Suppressor macrophage (primary cell): ENCODE results near the gene ATAD1.
"Not testable (repeated sequence)": the region's sequence is repeated elsewhere in the genome, so short reads cannot be mapped to it uniquely, and the experiment has no call there.

Experiments used
- DNase-seq, 4 experiments: peaks; one replicate each; pipeline ENCODE4 v3.0.0-alpha.2; 2020 to 2022

Gene ATAD1

GRCh38 chr10:87801813-87802435, 16.1 kb downstream of the ATAD1 start:
- not testable (repeated sequence) for DNase-seq

DNA sequence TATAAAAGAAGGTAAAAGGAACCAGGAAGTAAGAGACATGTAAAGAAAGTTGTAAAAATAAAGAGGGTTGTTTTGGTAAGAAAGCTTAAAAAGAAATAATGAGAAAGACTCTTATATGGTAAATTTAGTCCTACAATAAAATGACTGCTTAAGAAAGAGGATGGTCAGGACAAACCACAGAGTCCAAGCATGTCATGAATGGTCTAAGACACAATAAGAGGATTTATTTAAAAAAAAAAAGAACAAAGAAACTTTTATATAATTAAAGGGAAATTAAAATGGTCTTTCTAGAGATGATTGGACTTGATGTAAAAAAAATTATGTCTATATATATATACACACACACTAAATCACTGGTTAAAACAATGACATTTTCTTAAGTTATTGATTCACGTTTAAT, 18.2 kb downstream of the ATAD1 start:
- DNase-seq, result no peak

DNA sequence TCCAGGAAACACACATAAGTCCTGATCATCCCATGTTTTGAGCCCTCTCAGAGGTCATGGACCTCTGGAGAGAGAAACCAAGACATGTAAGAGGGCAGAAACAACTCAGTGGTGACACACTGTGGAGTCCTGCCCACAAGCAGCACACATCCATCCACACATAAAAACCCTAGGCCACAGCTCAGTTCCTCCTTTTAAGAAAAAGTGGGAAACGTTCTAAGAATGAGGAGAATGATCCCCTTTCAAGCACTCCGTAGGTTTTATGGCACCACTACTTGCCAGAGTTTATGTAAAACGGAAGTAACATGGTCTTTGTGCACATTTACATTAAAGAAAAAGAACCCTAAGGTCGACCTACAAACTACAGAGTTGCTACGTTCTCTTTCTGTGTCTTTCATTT, 19.9 kb downstream of the ATAD1 start:
- peak in 1 of 4 experiments; percentile 2 for DNase-seq

GRCh38 chr10:87794285-87794684, 23.7 kb downstream of the ATAD1 start:
- DNase-seq, result no peak

DNA sequence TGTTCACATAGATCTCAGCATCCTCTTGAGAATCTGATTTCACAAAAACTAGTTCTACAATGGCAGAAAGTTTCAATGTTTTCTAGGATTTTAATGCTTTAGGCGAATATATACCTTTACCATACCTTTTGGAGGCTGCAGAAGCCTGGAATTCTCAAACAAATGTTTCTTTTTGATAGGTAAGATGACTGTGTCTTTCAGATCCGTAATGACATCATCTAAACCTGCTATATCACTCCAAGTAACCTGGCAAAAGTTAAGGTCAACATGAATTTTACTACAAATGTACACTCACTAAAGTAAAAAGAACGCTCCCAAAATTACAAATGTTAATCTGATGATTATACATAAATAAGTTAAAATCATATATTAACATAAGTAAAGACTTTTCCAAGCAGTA, 27.8 kb downstream of the ATAD1 start:
- no peak for DNase-seq

GRCh38 chr10:87786421-87786820, 31.6 kb downstream of the ATAD1 start:
- no peak for DNase-seq

DNA sequence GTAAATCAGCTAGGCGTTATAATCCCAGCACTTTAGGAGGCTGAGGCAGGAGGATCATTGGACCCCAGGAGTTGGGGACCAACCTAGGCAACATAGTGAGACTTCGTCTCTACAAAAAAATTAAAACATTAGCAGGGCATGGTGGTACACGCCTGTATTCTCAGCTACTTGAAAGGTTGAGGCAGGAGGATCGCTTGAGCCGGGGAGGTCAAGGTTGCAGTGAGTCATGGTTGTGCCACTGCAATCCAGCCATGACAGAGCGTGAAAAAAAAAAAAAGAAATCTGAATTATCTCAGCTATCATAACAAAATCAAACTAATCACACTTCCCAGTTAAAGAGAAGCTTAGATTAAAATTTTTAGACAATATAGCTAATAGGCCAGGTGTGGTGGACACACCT, 35.3 kb downstream of the ATAD1 start:
- DNase-seq, result no peak

- no peak for DNase-seq
Measured at GRCh38 chr10:87781545-87781944, 36.5 kb downstream of the ATAD1 start.

GRCh38 chr10:87776328-87776727, 41.7 kb downstream of the ATAD1 start:
- no peak for DNase-seq

DNA sequence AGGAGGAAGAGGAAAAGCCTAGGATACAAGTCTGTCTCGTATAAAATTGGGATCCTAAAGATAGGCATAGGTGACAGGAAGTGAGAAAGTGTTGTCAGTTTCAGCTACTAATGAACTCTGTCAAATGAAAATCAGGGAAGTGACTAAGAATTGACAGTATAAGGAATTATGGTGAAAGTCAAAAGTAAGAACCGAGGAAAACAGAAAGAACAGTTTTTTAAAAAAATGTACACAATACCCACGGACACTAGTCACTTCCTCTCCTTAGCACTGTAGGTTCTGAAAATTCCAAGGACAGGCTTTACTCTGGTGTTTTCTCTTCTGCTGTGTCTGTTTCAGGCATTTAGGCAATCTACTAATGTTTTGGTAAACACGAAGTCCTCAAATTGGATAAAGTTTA, 42.3 kb downstream of the ATAD1 start:
- peak in 2 of 4 experiments; percentile 53 to 58 for DNase-seq

DNA sequence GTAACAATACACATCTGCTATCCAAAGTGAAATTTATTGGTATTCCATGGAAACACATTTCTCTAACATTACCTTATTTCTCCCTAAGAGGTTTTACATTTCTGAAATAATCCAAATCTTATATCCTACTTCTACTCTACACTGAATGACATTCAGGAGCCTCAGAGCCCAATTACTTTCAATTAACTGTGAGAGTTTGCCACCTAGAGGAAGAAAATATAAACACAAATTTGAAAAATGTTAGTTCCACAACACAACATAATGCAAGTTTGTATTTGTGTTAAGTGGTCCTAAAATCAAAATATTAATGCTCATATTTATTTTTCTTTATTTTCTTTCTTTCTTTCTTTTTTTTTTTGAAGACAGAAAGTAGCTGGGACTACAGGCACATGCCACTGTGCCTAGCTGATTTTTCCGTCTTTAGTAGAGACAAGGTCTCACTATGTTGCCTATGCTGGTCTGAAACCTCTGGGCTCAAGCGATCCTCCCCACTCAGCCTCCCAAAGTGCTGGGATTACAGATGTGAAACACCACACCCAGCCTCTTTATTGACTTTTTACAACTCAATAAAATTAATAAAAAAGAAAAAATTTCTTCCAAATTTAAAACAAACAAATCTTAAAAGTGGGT, 46.0 kb downstream of the ATAD1 start:
- DNase-seq, result peak in 3 of 4 experiments; percentile 31 to 70 (median 61)

GRCh38 chr10:87767253-87767652, 50.8 kb downstream of the ATAD1 start:
- DNase-seq, result no peak

DNA sequence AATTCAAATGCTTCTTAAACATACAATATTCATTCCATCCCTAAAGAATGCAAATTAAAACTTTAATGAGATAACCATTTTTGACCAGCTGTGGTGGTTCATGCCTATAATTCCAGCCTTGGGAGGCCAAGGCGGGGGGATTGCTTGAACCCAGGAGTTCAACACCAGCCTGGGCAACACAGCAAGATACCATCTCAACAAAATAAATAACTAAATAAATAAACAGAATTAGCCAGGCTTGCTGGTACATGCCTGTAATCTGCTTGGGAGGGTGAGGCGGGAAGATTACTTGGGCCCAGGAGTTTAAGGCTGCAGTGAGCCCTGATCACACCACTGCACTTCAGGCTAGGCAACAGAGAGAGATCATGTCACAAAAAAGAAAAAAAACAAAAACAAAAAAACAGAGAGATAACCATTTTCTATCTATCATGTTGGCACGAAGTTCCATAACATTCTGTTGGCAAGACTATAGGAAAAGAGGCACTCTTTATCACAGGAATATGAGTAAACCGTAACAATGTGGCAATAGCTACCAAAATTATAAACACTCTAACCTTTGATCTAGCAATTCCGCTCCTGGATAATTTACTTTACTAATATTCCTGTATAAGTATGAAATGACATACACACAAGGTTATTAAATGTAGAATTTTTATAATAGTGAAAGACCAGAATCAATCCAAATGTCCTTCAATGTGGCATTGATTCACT, 52.2 kb downstream of the ATAD1 start:
- no peak for DNase-seq

GRCh38 chr10:87764072-87764934, 53.7 kb downstream of the ATAD1 start:
- no peak for DNase-seq

GRCh38 chr10:87763086-87763861, 54.8 kb downstream of the ATAD1 start:
- DNase-seq, result no peak

DNA sequence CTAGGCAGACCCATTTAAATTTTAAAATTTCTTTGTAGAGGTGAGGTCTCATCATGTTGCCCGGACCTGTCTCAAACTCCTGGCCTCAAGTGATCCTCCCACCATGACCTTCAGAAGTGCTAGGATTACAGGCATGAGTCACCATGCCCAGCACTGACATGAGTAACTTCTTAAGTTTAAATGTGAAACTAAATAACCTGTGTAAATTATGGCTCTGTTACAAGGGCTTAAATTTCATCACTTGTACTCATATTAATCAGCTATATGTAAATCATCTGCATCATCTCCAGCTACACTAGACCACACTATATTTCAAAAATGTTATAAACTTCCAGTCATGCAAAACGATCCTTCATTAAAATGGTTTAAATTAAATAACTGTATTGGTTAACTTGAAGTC, 56.1 kb downstream of the ATAD1 start:
- peak; percentile 32 to 71 (median 54) for DNase-seq

DNA sequence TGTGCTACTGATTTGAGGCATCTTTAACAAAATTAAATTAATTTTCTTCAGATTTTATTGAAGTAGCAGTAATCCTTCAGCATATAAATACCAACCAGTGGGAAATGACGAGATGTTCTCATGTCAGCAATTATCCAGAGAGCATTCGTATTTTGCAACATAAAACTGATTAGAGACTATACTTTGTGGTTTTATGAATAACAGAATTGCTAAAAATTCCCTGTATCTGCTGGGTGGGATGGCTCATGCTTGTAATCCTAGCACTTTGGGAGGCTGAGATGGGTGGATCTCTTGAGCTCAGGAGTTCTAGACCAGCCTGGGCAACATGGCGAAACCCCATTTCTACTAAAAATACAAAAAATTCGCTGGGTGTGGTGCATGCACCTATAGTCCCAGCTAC, 56.9 kb downstream of the ATAD1 start:
- DNase-seq, result peak in 2 of 4 experiments; percentile 29 to 47

GRCh38 chr10:87760195-87760905, 57.7 kb downstream of the ATAD1 start:
- DNase-seq, result peak; percentile 75 to 88 (median 80)

DNA sequence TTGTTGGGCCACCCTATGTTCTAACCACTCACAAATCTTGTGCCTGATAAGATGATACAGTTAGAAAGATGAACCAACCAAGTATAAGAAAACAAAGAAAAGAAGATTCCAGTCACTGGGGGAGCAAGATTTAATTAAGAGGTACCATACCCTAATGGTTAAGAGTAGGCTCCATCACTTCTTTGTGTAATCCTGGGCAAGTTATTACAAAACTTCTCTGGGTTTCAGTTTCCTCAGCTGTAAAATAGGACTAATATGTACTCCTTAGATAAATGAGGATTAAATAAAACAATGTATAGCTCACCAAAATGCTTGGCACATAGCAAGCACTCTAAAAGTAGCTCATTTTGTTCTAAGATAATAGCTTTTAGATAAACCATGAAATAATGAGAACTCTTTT, 58.5 kb downstream of the ATAD1 start:
- DNase-seq, result no peak

DNA sequence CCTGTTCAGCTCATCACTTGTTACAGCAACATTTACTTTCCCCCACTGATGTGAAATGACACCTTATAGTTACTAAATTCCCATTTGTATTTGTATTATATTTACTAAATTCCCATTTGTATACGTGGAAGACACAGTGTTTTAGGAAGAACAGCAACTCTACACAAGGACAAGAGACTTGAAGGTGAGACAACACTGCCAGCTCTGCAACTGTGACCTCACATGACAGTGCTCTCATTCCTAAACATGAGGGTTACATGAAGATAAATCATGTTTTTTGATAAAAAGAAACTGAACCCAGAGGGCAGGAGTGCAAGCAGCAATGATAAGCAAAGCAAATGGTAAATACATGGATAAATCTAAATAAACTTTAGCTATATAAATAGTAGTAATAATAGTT, 60.3 kb downstream of the ATAD1 start:
- DNase-seq, result no peak
